Measurements from ENCODE around the gene METTL9. TPM values are rescaled to one million over a fixed set of nuclear protein-coding genes. Genes with fewer than 3 reads are reported as not detected.
"Not testable (repeated sequence)": the region's sequence is repeated elsewhere in the genome, so short reads cannot be mapped to it uniquely, and the experiment has no call there.

The METTL9 gene
- polyA plus RNA-seq, 3 donors: 181 to 400 (median 373) TPM

GRCh38 chr16:21563676-21564075, 35.7 kb upstream of the METTL9 start:
- Histone ChIP-seq H2AFZ (ENCODE audit: insufficient read depth, low read depth, low read length, poor library complexity, severe bottlenecking) (no peak overlapping the region), H3K9ac (ENCODE audit: insufficient read depth, low read length, poor library complexity, severe bottlenecking) (no peak overlapping the region), H3K4me2 (replicated peaks; ENCODE audit: extremely low read depth, low read length, poor library complexity, severe bottlenecking) (no peak overlapping the region), H3K9me3 (replicated peaks in 1 of 2; ENCODE audit: control insufficient read depth in 1 of 2, insufficient read depth in 1 of 2, low read length in 2 of 2) (no peaks in the 10 kb centered on the region), H4K20me1 (ENCODE audit: insufficient read depth, low read length) (no peaks in the 10 kb centered on the region), H3K4me1 (ENCODE audit: control insufficient read depth in 1 of 2, insufficient read depth in 2 of 2, low read length in 2 of 2) (peaks cover 6 to 9% of the 10 kb centered on the region in 2 donors), H3K36me3 (replicated peaks in 1 of 2; ENCODE audit: control insufficient read depth in 1 of 2, insufficient read depth in 2 of 2, low read length in 2 of 2) (no peaks in the 10 kb centered on the region), H3K27me3 (ENCODE audit: control insufficient read depth in 2 of 2, insufficient read depth in 2 of 2, low read length in 2 of 2) (no peaks in the 10 kb centered on the region), H3K27ac (ENCODE audit: low read depth in 1 of 2, low read length in 2 of 2) (no peak overlapping the region), H3K79me2 (ENCODE audit: insufficient read depth, low read length) (no peaks in the 10 kb centered on the region), H3K4me3 (replicated peaks in 1 of 3; ENCODE audit: low read depth in 2 of 3, low read length in 3 of 3) (no peak overlapping the region)
- Mint-ChIP-seq H3K27ac (no peak overlapping the region), H3K4me1 (peaks cover 10% of the 10 kb centered on the region), H3K4me3 (no peak overlapping the region), H3K36me3 (no peaks in the 10 kb centered on the region), H3K9me3 (no peaks in the 10 kb centered on the region), H3K27me3 (ENCODE audit: low read depth in 3 of 3) (peaks cover 0 to 8% (median 6%) of the 10 kb centered on the region in 3 donors)
- no peak for TF ChIP-seq CTCF (IDR thresholded peaks at IDR 0.05)
- no peak for DNase-seq
- intact Hi-C loops (cut with micrococcal nuclease): no loop called here
- no CpG with 5 or more reads among the region's 2 CpGs for WGBS (ENCODE audit: insufficient coverage)

- H3K36me3 Mint-ChIP-seq; H2AFZ ChIP-seq (ENCODE audit: insufficient read depth, low read depth, low read length, poor library complexity, severe bottlenecking); H3K27ac Mint-ChIP-seq; H3K9me3 ChIP-seq (replicated peaks in 1 of 2; ENCODE audit: control insufficient read depth in 1 of 2, insufficient read depth in 1 of 2, low read length in 2 of 2); H3K9me3 Mint-ChIP-seq; H3K9ac ChIP-seq (ENCODE audit: insufficient read depth, low read length, poor library complexity, severe bottlenecking); H3K4me3 ChIP-seq (replicated peaks in 1 of 3; ENCODE audit: low read depth in 2 of 3, low read length in 3 of 3); H4K20me1 ChIP-seq (ENCODE audit: insufficient read depth, low read length); intact Hi-C loops (cut with micrococcal nuclease); H3K36me3 ChIP-seq (replicated peaks in 1 of 2; ENCODE audit: control insufficient read depth in 1 of 2, insufficient read depth in 2 of 2, low read length in 2 of 2); H3K27me3 ChIP-seq (ENCODE audit: control insufficient read depth in 2 of 2, insufficient read depth in 2 of 2, low read length in 2 of 2); H3K4me2 ChIP-seq (replicated peaks; ENCODE audit: extremely low read depth, low read length, poor library complexity, severe bottlenecking); H3K27me3 Mint-ChIP-seq (ENCODE audit: low read depth in 3 of 3); H3K79me2 ChIP-seq (ENCODE audit: insufficient read depth, low read length); DNase-seq; H3K4me1 ChIP-seq (ENCODE audit: control insufficient read depth in 1 of 2, insufficient read depth in 2 of 2, low read length in 2 of 2); H3K27ac ChIP-seq (ENCODE audit: low read depth in 1 of 2, low read length in 2 of 2): not testable (repeated sequence)
- peak overlapping the region in 1 of 2 donors; percentile 12 for H3K4me3 Mint-ChIP-seq
- H3K4me1 Mint-ChIP-seq: peaks cover 10% of the 10 kb centered on the region
- 83% methylated on average over 1 of the region's 1 CpG for WGBS (ENCODE audit: insufficient coverage)
These were observed 35.0 kb upstream of the METTL9 start for GRCh38 chr16:21564367-21564766.

All from CD14-positive monocyte (primary cell).